HG02885 (cell line): ENCODE measurements around the gene BCAM.
A peak's percentile ranks its signal among the peaks of the same experiment; 100 is the strongest.

Experiments
- ATAC-seq: cut with Tn5 transposase; IDR thresholded peaks from one replicate; pipeline ENCODE4 v1.9.1; 2021; ENCODE audit warnings: mild to moderate bottlenecking; ENCODE audit not compliant: unreplicated experiment, poor library complexity

The BCAM gene

GRCh38 chr19:44789943-44790483 lies 18.9 kb upstream of the BCAM start:
- ATAC-seq, result no peak

- no peak for ATAC-seq
Measured at GRCh38 chr19:44792281-44792680, 16.6 kb upstream of the BCAM start.

DNA sequence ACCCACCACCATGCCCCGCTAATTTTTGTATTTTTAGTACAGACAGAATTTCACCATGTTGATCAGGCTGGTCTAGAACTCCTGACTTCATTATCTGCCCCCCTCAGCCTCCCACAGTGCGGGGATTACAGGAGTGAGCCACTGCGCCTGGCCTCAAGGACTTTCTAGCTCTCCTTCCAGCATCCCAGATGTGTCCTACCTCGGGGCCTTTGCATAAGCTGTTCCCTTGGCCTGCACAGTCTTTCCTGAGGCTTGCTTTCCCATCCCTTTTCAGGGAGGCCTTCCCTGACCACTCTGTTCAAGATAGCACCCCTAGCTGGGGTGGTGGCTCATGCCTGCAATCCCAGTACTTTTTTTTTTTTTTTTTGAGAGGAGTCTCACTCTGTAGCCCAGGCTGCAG lies 14.3 kb upstream of the BCAM start:
- ATAC-seq, result no peak

DNA sequence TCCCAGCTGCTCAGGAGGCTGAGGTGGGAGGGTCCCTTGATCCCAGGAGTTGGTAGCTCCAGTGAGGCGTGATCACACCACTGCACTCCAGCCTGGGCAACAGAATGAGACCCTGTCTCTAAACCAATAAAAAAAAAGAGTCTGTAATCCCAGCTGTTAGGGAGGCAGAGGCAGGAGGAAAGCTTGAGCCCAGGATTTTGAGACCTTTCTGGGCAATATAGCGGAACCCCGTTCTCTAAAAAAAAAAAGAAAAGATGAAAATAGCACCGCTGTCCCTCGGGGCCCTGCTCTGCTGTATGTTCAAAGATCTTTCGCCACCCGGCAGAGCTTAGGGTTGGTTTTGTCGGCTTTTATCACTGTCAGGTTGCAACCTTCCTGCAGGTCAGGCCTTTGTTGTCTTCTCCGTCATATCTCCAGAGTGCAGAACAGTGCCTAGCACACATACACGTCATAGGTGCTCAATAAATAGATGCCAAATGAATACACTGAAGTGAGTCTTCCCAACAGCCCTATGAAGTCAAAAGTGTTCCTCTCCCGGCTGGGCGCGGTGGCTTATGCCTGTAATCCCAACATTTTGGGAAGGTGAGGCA lies 13.4 kb upstream of the BCAM start:
- ATAC-seq, result no peak

DNA sequence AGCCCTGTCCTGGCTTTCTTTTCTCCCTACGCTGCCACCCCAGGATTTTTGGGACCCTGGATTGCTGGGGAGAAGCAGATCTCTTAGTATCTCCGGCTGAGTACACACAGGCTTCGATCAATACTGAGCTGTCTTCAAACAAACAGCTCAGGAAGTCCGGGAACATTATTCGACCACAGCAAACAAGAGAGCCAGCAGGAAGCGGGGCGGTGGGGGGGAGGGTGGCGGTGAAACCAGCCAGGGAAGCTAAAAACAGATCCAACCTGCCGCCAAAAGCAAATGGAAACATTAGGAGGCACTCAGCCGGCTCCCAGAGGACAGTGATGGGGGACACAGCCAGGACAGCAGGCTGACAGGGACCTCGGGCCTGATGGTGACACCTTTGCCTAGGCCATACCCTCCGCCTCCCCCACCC lies 12.2 kb upstream of the BCAM start:
- ATAC-seq, result no peak

GRCh38 chr19:44799627-44800346 lies 9.1 kb upstream of the BCAM start:
- ATAC-seq, result no peak

- ATAC-seq, result peak; percentile 75
Measured at GRCh38 chr19:44800461-44800860, 8.4 kb upstream of the BCAM start.

GRCh38 chr19:44803442-44804428 lies 5.2 kb upstream of the BCAM start:
- ATAC-seq, result no peak

- no peak for ATAC-seq
Measured at GRCh38 chr19:44806291-44806690, 2.6 kb upstream of the BCAM start.

DNA sequence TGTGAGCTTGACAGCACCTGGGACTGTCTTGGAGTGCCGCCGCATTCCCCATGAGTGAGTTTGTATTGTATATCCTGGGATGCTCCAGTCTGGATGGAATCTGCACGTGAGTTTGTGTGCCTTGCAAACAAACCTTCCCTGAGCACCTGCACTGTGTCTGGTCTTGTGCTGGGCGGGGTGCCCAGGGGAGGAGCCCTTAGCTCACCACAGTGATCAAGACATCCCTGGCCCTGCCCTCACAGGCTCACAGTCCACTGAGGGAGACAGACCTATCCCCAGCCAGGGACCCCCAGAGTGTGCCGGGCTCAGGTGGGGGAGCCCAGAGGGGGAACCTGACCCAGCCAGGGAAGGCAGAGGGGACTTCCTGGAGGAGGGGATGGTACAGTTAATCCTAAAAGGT lies 1.7 kb upstream of the BCAM start:
- ATAC-seq, result no peak

DNA sequence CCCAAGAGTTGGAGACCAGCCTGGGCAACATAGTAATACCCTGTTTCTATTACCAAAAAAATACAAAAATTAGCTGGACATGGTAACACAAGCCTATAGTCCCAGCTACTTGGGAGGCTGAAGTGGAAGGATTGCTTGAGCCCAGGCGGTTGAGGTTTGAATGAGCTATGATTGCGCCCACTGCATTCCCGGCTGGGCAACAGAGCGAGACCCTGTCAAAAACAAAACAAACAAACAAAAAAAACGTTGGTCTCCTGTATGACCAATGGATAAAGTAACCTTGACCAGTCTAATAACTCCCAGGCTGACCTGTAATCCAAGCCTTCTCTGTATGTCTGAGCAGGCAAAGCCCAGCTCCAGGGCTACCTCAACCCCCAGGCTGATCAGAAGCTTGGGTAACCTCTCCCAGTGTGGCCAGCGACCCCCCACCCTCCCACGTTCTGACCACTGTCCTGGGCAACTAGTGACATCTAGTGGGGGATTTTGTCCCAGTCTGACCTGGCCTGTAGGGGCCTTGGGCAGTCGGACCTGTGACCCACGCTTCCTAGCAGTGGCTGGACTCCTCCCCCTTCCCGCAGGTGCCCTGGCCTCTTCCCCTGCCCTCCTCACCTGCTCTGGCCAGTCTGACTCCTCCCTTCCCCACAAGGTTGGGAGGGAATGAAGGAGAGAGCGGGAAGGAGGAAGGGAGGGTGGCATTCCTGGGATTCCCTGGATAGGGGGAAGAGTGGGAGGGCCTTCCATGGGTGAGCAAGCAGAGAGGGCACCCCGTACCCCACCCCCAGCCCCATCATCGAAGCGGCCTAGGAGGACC lies 1.0 kb upstream of the BCAM start:
- no peak for ATAC-seq

DNA sequence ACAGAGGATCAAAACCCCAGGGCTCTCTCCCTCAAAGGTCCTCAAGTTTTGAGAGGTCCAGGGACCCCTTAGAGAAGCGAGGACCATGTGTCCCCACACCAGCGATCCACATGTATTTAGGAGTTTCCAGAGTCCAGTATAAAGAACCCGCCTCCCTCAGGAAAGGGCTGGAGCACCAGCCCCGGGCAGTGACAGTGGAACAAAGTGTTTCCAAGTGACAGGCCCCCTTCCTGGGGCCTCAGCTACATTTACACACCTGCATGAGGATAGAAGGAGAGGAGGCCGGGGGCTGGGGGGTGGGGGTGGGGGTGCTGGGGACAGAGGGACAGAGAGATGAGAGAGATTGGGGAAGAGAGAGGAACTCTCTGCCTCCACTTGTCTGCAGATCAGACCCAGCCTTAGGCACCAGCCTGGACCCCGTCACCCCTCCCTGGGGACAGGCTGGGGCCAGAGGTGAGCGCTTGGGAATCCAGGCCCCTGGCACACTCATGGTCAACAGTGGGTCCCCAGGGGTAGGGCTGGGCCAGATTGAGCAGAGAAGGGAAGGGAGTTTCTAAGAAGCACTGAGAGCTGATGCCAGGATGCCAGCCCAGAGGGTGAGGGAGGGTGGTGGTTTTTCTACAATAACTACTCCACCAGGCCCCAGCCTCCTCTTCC lies 802 bp downstream of the BCAM start:
- ATAC-seq, result no peak

DNA sequence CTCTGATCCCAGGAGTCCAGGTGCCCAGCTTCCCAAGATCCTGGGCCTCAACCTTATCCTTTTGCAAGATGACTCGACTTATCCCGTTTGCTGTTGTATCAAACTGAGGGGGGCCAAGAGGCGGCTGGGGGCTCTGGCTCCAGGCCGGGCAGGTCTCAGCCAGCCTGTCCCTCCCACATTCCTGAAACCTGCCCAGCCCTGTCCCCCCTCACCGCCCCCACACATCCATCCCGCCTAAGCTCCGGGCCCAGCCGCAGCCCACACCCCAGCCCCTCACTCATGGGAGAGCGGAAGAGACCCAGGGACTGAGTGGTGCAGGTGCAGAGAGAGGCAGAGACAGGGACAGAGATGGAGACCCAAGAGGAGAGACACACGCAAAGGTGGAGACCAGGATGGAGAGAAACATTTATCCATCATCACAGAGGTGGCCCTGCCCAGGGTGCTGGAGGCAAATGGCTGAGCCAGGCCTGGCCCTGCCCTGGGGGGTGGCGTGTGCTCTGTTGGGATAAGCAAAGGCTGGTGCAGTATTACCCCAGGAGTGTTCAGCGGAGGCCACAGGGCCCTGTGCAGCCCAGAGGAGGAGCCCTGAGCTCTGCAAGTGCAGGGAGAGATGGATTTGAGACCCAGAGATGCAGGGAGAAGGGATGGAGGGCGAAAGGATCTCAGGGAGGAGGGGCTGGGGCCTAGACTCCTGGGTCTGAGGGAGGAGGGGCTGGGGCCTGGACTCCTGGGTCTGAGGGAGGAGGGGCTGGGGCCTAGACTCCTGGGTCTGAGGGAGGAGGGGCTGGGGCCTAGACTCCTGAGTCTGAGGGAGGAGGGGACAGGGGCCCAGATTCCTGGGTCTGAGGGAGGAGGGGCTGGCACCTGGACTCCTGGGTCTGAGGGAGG lies 1.6 kb downstream of the BCAM start:
- ATAC-seq, result no peak

DNA sequence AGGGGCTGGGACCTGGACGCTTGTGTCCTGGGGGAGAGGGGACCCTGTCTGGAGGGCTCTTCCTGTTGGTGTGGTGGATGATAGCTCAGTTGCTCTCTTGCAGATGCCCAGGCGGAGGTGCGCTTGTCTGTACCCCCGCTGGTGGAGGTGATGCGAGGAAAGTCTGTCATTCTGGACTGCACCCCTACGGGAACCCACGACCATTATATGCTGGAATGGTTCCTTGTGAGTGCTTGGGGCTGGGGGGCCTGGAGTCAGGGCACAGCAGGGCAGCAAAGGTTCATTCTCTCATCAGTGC lies 2.2 kb downstream of the BCAM start:
- ATAC-seq, result no peak

DNA sequence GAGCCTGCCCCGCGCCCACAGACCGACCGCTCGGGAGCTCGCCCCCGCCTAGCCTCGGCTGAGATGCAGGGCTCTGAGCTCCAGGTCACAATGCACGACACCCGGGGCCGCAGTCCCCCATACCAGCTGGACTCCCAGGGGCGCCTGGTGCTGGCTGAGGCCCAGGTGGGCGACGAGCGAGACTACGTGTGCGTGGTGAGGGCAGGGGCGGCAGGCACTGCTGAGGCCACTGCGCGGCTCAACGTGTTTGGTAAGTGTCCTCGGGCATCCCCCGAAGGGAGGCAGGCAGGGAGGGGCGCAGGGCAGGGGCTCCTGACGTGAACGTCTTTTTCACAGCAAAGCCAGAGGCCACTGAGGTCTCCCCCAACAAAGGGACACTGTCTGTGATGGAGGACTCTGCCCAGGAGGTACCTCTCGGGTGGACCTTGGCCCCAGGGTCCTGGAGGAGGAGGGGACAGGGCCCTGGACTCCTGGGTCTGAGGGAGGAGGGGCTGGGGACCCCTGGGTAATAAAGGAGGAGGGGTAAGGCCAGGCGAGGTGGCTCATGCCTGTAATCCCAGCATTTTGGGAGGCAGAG lies 3.3 kb downstream of the BCAM start:
- no peak for ATAC-seq

DNA sequence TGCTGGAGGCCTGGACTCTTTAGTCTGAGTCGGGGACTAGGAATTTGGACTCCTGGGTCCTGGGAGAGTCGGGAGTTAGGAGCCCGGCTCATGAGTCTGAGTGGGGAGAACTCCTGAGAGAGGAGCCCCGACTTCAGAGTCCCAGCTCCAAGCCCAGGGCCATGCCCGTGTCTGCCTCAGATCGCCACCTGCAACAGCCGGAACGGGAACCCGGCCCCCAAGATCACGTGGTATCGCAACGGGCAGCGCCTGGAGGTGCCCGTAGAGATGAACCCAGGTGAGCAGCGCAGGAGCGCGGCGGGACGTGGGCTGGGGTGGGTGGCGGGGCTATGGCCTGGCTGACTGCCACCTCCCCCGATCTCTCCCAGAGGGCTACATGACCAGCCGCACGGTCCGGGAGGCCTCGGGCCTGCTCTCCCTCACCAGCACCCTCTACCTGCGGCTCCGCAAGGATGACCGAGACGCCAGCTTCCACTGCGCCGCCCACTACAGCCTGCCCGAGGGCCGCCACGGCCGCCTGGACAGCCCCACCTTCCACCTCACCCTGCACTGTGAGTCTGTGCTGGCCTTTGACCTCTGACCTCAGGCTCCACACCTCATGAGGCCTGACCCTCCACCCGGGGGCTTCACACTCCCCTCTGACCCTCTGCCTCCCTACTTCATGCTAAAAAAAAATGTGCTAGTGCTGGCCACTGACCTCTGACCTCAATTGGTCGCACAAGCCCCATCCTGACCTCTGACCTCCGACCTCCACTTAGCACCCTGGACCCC lies 4.4 kb downstream of the BCAM start:
- no peak for ATAC-seq

GRCh38 chr19:44813841-44814470 lies 5.1 kb downstream of the BCAM start:
- no peak for ATAC-seq
